BLaER1 (cell line): ENCODE measurements around the gene ADCY9.
A peak's percentile ranks its signal among the peaks of the same experiment; 100 is the strongest.

Experiments
- H3K27ac ChIP-seq: shearing (Covaris generic); formaldehyde crosslinking; 2 replicates; pipeline ENCODE4 v1.8.1; 2022
- H3K27me3 ChIP-seq: shearing (Covaris generic); formaldehyde crosslinking; 2 replicates; pipeline ENCODE4 v1.8.1; 2022
- H3K36me3 ChIP-seq: shearing (Covaris generic); formaldehyde crosslinking; 2 replicates; pipeline ENCODE4 v1.8.1; 2022
- H3K4me1 ChIP-seq: shearing (Covaris generic); formaldehyde crosslinking; 2 replicates; pipeline ENCODE4 v1.8.1; 2022
- H3K4me2 ChIP-seq: shearing (Covaris generic); formaldehyde crosslinking; 2 replicates; pipeline ENCODE4 v1.8.1; 2022
- H3K4me3 ChIP-seq: shearing (Covaris generic); formaldehyde crosslinking; 2 replicates; pipeline ENCODE4 v1.8.1; 2022
- H3K9ac ChIP-seq: shearing (Covaris generic); formaldehyde crosslinking; 2 replicates; pipeline ENCODE4 v1.8.1; 2022
- H3K9me3 ChIP-seq: shearing (Covaris generic); formaldehyde crosslinking; 2 replicates; pipeline ENCODE4 v1.8.1; 2022
- H4K20me1 ChIP-seq: shearing (Covaris generic); formaldehyde crosslinking; 2 replicates; pipeline ENCODE4 v1.8.1; 2022
- Cebpa-rat ChIP-seq: shearing (Covaris generic); IDR thresholded peaks from 2 replicates; pipeline ENCODE4 v1.8.1; 2022

ADCY9 gene

GRCh38 chr16:3988824-3989223 lies 127.4 kb downstream of the ADCY9 start:
- peaks cover 11% of the 10 kb centered on the region for H3K4me1 ChIP-seq
- H3K4me3 ChIP-seq, result no peak overlapping the region
- no peak overlapping the region for H3K9ac ChIP-seq
- no peaks in the 10 kb centered on the region for H3K27me3 ChIP-seq
- peaks cover 11% of the 10 kb centered on the region for H4K20me1 ChIP-seq
- no peak for TF ChIP-seq Cebpa-rat
- H3K27ac ChIP-seq, result no peak overlapping the region
- H3K9me3 ChIP-seq, result no peaks in the 10 kb centered on the region
- no peak overlapping the region for H3K4me2 ChIP-seq
- H3K36me3 ChIP-seq, result peaks cover 95% of the 10 kb centered on the region

GRCh38 chr16:3988011-3988410 lies 128.2 kb downstream of the ADCY9 start:
- Histone ChIP-seq H4K20me1 (peaks cover 8% of the 10 kb centered on the region; the same call in 1 of the 2 replicates), H3K9me3 (no peaks in the 10 kb centered on the region), H3K9ac (no peak overlapping the region), H3K27me3 (no peaks in the 10 kb centered on the region), H3K4me1 (peaks cover 19% of the 10 kb centered on the region), H3K27ac (no peak overlapping the region), H3K4me2 (no peak overlapping the region), H3K36me3 (peaks cover 87% of the 10 kb centered on the region), H3K4me3 (no peak overlapping the region)
- TF ChIP-seq Cebpa-rat, result no peak

- no peak for TF ChIP-seq Cebpa-rat
- no peak overlapping the region for H3K4me2 ChIP-seq
- H3K9me3 ChIP-seq, result no peaks in the 10 kb centered on the region
- H3K36me3 ChIP-seq, result peaks cover 85% of the 10 kb centered on the region
- no peaks in the 10 kb centered on the region for H3K27me3 ChIP-seq
- H3K4me1 ChIP-seq, result peaks cover 27% of the 10 kb centered on the region
- H4K20me1 ChIP-seq, result peaks cover under 1% of the 10 kb centered on the region; the same call in 1 of the 2 replicates
- H3K9ac ChIP-seq, result no peak overlapping the region
- no peak overlapping the region for H3K27ac ChIP-seq
- H3K4me3 ChIP-seq, result no peak overlapping the region
These were observed 129.0 kb downstream of the ADCY9 start for GRCh38 chr16:3987231-3987630.

- Histone ChIP-seq H3K27ac (no peak overlapping the region), H3K9ac (no peak overlapping the region), H3K36me3 (peaks cover 83% of the 10 kb centered on the region), H3K9me3 (no peaks in the 10 kb centered on the region), H3K4me2 (no peak overlapping the region), H4K20me1 (no peaks in the 10 kb centered on the region; the same call in 1 of the 2 replicates), H3K4me1 (peaks cover 37% of the 10 kb centered on the region), H3K4me3 (no peak overlapping the region), H3K27me3 (no peaks in the 10 kb centered on the region)
- TF ChIP-seq Cebpa-rat, result no peak
These were observed 130.1 kb downstream of the ADCY9 start for GRCh38 chr16:3986235-3986544.

- no peak for TF ChIP-seq Cebpa-rat
- Histone ChIP-seq H3K36me3 (peaks cover 83% of the 10 kb centered on the region), H3K27ac (peak overlapping the region; percentile 43; the same call in 1 of the 2 replicates), H3K9ac (no peak overlapping the region), H3K9me3 (no peaks in the 10 kb centered on the region), H3K4me1 (peaks cover 46% of the 10 kb centered on the region), H3K4me2 (peak overlapping the region; percentile 95; the same call in 1 of the 2 replicates), H3K27me3 (no peaks in the 10 kb centered on the region), H4K20me1 (no peaks in the 10 kb centered on the region; the same call in 1 of the 2 replicates), H3K4me3 (no peak overlapping the region)
These were observed 131.9 kb downstream of the ADCY9 start for GRCh38 chr16:3984111-3985060.

GRCh38 chr16:3983081-3983520 lies 133.1 kb downstream of the ADCY9 start:
- Histone ChIP-seq H3K9me3 (no peaks in the 10 kb centered on the region), H3K4me2 (peak overlapping the region; percentile 95), H3K4me3 (peak overlapping the region; percentile 49; the same call in 1 of the 2 replicates), H3K27ac (peak overlapping the region; percentile 82), H4K20me1 (no peaks in the 10 kb centered on the region; the same call in 1 of the 2 replicates), H3K9ac (peak overlapping the region; percentile 33; the same call in 1 of the 2 replicates), H3K36me3 (peaks cover 84% of the 10 kb centered on the region), H3K27me3 (no peaks in the 10 kb centered on the region), H3K4me1 (peaks cover 46% of the 10 kb centered on the region)
- TF ChIP-seq Cebpa-rat, result no peak

GRCh38 chr16:3982216-3982615 lies 134.0 kb downstream of the ADCY9 start:
- Histone ChIP-seq H3K4me1 (peaks cover 46% of the 10 kb centered on the region), H3K9me3 (no peaks in the 10 kb centered on the region), H4K20me1 (no peaks in the 10 kb centered on the region; the same call in 1 of the 2 replicates), H3K4me2 (peak overlapping the region; percentile 95), H3K27ac (peak overlapping the region; percentile 82), H3K36me3 (peaks cover 84% of the 10 kb centered on the region), H3K27me3 (no peaks in the 10 kb centered on the region), H3K9ac (peak overlapping the region; percentile 73), H3K4me3 (peak overlapping the region; percentile 49)
- no peak for TF ChIP-seq Cebpa-rat

- no peak for TF ChIP-seq Cebpa-rat
- Histone ChIP-seq H3K9me3 (no peaks in the 10 kb centered on the region), H3K9ac (peak overlapping the region; percentile 3; the same call in 1 of the 2 replicates), H3K36me3 (peaks cover 85% of the 10 kb centered on the region), H3K4me2 (peak overlapping the region; percentile 95; the same call in 1 of the 2 replicates), H3K4me3 (no peak overlapping the region), H3K27ac (peak overlapping the region; percentile 35; the same call in 1 of the 2 replicates), H4K20me1 (no peaks in the 10 kb centered on the region; the same call in 1 of the 2 replicates), H3K4me1 (peaks cover 46% of the 10 kb centered on the region), H3K27me3 (no peaks in the 10 kb centered on the region)
These were observed 135.8 kb downstream of the ADCY9 start for GRCh38 chr16:3980253-3981111.

GRCh38 chr16:3979518-3979917 lies 136.7 kb downstream of the ADCY9 start:
- Histone ChIP-seq H4K20me1 (no peaks in the 10 kb centered on the region), H3K27me3 (no peaks in the 10 kb centered on the region), H3K4me3 (no peak overlapping the region), H3K9ac (no peak overlapping the region), H3K4me1 (peaks cover 42% of the 10 kb centered on the region), H3K4me2 (no peak overlapping the region), H3K9me3 (no peaks in the 10 kb centered on the region), H3K36me3 (peaks cover 87% of the 10 kb centered on the region), H3K27ac (no peak overlapping the region)
- TF ChIP-seq Cebpa-rat, result no peak
